KOPT-K1 (cell line): Measurements from ENCODE around the gene RTF1.

Source experiments
- H3K27ac ChIP-seq: fragments of 200-600 bp; sonication (generic); 2 replicates; pipeline ENCODE4 v1.5.1; 2016; ENCODE audit warnings: antibody characterized with exemption, mild to moderate bottlenecking, low read depth, low read length; ENCODE audit not compliant: poor library complexity, severe bottlenecking
- H3K36me3 ChIP-seq: fragments of 200-600 bp; sonication (generic); 2 replicates; pipeline ENCODE4 v1.5.1; 2017; ENCODE audit warnings: antibody characterized with exemption, mild to moderate bottlenecking, low read length, moderate library complexity; ENCODE audit not compliant: insufficient read depth
- H3K9me3 ChIP-seq: fragments of 200-600 bp; sonication (generic); 2 replicates; pipeline ENCODE4 v1.5.1; 2017; ENCODE audit warnings: antibody characterized with exemption, low read length, mild to moderate bottlenecking; ENCODE audit not compliant: insufficient read depth, poor library complexity, severe bottlenecking

RTF1 gene

DNA sequence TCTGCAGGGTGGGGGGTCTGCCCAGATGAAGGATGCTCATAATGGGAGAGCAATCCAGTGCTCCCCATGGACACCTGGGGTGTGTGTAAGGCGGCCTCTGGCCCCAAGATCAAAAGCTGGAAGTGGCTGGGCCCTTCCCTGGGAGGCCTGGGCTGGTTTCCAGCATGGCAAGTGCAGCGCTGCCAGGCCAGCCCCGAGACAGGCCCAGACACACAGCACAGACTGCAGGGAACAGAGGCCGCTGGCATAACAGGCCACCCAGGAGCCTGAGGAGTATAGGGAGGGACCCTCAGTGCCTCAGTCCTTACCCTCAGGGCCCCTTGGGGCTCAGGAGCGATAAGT lies 86.7 kb downstream of the RTF1 start:
- H3K9me3 ChIP-seq: no peaks in the 10 kb centered on the region
- no peak overlapping the region for H3K27ac ChIP-seq

DNA sequence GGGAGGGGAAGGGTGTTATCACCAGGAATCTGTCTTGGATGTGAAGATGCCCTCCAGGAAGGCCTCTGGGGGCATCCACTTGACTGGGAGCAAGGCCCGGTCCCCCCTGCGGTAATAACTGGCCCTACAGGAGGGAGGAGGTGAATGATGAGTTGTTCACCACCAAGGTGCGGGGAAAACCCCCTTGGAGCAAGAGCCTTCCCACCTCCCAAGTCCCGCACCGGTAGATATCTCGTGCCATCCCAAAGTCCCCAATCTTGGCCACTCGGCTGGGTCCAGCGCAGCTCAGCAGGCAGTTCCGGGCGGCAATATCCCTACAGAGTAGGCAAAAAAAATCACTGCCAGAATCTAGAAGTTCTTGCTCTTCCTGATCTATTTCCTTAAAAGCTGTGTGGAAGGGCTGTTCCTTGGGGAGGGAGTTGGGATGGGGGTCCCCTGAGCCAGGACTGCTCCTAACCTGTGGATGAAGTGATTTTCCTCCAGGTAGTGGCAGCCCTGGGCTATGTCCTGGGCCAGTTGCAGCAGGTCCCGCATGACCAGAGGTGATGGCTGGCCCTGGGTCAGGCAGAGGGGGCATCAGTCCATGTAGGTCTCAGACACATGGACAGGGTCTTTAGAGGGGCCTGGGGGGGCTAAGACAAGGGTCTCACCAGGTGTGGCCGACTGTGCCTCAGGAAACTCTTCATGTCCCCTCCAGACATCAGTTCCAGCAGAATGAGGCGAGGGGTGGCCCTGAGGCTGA lies 88.0 kb downstream of the RTF1 start:
- H3K36me3 ChIP-seq: no peaks in the 10 kb centered on the region
- no peaks in the 10 kb centered on the region for H3K9me3 ChIP-seq
- no peak overlapping the region for H3K27ac ChIP-seq

More for the DNA sequence above, 86.7 kb downstream of the RTF1 start:
- no peaks in the 10 kb centered on the region for H3K36me3 ChIP-seq

DNA sequence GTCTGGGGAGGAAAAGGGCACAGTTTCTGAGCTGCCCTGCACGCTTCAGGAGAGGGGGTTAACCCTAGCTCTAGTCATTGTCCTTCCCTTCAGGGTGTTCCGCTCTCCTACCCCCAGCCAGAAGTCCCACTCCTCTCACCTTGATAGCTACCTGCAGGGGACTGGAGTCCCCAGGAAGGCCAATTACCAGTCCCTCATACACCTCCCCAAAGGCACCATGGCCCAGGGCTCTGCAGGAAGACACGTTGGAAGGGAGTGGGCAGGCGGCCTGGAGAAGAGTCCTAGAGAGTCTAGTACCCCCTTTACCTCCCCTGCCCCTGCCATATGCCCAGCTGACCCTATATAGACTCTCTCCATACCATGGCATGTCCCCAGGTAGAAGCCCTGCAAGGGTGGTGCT lies 88.9 kb downstream of the RTF1 start:
- Histone ChIP-seq H3K36me3 (no peaks in the 10 kb centered on the region), H3K9me3 (no peaks in the 10 kb centered on the region), H3K27ac (no peak overlapping the region)

DNA sequence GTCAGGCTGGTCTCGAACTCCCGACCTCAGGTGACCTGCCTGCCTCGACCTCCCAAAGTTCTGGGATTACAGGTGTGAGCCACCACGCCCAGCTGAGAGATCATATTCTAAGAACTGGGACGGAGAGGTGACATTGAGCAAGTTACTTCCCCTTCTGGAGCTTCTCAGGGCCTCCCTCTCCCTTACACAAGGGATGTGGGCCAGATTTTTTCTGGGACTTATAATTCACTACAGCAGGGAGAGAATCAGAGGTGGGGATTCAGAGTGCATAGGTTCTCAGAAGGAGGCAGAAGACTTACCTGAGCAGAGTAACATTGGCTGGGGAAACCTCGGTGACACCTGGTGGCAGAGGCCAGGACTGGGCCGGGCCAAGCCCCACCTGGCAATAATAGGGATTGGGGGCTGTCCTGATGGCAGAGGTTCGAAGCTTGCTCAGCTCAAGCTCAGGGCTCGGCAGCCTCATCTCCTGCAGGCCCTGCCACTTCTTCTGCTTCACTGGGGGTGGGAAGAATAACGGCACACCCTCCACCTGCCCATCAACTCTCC lies 90.0 kb downstream of the RTF1 start:
- Histone ChIP-seq H3K27ac (no peak overlapping the region), H3K9me3 (no peaks in the 10 kb centered on the region), H3K36me3 (no peaks in the 10 kb centered on the region)

DNA sequence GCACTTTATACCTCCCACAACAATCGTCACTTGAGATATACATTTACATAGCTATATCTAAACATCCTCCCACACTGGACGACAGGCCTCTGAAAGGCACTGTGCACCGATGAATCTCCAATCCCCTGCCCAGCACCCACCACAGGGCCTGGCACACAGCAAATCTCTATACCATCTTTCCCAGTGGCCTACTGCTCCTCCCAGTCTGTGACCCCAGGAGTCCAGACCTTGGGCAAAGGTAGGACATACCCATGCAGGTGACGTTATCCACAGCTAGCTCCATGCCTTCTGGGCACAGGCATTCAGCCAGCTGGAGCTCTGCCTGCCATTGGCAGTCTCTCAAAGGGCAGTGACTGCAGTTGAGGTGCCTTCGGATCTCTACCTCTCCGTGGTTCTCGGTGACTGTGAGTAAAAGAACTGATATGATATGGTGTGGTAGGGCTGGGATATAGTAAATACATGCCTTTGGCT lies 91.0 kb downstream of the RTF1 start:
- Histone ChIP-seq H3K9me3 (no peaks in the 10 kb centered on the region), H3K36me3 (no peaks in the 10 kb centered on the region), H3K27ac (no peak overlapping the region)

DNA sequence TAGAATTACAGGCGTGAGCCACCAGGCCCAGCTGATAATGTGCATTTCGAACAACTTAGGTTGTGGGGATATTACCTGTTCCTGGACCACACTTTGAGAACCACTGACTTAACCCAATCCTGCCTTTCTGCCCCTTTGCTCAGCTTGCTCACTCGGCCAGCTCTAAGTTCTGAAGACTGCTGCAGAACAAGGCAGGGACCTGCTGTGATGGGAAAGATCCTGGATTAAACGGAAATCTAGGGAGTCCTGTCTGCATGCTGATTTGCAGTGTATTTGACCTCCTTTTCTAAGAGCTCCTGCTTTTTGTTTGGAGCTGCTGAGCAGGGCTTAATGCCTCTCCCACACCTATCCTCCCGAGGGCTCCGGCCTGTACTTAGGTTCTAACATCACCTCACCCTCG lies 93.8 kb downstream of the RTF1 start:
- Histone ChIP-seq H3K36me3 (no peaks in the 10 kb centered on the region), H3K27ac (no peak overlapping the region), H3K9me3 (no peaks in the 10 kb centered on the region)

DNA sequence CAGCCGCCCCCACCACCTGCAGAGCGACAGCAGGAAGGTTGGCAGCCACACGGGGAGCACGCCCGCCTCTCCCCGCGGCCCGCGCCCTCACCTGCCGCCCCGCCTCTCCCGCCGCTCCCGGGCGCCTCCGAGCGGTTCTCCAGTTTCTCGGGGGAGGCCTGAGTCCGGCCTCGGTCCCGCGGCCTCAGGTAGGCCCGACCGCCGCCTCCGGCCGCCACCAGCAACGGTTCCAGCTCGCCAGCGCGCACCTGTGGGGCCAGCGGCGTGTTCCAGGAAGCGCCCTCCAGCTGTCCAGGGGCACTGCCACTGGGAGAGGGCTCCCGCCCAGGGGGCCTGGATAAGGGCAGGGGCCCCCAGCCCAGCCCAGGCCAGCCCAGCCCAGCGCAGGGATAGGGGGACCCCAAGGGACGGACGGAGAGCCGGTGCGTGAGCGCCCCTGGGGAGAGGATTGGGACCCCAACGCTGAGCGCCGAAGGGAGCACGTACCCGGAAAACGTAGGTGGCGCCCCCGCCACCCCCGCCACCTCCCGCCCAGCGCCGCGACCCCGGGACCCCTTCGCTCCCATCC lies 94.5 kb downstream of the RTF1 start:
- Histone ChIP-seq H3K9me3 (no peaks in the 10 kb centered on the region), H3K36me3 (no peaks in the 10 kb centered on the region), H3K27ac (no peak overlapping the region)

DNA sequence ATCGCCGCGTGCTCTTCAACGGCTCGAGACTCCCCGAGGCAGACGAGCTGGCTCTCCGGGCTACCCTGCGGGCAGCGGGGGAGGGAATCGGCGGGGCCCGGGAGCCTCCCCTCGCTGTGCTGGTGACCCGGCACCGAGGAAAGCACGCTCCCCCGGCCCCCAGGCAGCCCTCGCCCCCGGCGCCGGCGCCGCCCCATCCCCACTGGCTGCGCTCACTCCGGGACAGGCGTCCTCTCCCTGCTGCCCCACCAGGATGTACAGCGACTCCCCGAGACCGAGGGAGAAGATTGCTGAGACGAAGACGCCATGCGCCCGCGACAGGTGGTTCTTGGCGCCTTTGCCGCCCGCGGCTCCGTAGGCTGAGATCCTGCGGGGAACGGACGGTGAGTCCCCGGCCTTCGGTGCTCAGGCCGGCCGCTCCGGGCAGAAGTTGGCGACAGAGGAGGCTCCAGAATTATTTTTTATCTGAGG lies 95.0 kb downstream of the RTF1 start:
- Histone ChIP-seq H3K9me3 (no peaks in the 10 kb centered on the region), H3K36me3 (peaks cover 3% of the 10 kb centered on the region; the same call in 1 of the 2 replicates), H3K27ac (no peak overlapping the region)

DNA sequence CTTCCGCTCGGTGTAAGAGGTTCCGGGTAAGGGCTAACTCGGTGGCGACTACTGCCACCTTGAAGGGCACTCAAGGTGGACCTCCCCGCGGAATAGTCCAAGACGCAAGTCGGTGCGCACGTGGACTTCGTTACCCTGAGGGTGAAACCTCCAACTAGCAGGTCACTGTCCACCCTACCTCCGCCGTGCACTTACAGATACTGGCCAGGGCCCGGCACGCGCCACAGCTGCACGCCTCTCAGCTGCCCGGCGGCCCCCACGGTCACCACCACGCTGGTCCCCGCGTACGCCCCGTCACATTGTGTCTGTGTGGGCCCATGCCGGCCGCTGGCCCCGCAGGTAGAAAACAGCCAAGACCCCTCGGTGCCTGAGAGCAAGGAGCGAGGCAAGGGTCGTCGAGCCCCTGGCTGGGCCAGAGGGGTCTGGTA lies 95.6 kb downstream of the RTF1 start:
- Histone ChIP-seq H3K36me3 (peaks cover 9% of the 10 kb centered on the region; the same call in 1 of the 2 replicates), H3K27ac (no peak overlapping the region), H3K9me3 (no peaks in the 10 kb centered on the region)

DNA sequence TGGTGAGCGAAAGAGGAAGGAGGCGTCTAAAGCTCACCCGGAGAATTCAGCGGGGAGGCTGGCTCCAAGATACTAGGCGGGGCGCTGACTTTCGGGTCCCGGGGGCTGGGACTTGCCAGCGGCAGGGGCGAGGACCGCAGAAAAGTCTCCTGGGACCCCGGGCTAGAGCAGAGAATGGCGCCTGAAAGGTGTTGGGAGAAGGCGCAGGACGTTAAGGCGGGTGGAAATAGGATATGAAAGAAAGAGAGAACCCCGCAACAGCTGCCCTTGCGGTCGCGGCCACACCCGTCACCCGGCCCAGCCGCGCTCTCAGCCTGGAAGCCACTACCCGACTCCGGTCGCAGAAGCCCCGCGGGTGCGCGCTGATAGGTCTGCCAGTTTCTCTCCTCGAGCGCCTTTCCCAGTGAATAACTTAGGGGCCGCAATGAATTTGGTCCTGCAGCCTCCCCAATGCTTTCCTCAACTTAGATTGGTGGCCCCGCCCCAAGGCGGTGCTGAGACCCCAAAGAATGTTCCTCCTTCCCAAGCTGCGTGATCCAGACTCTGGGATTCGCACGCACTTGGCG lies 96.1 kb downstream of the RTF1 start:
- peaks cover 13% of the 10 kb centered on the region; the same call in 1 of the 2 replicates for H3K36me3 ChIP-seq
- no peak overlapping the region for H3K27ac ChIP-seq
- no peaks in the 10 kb centered on the region for H3K9me3 ChIP-seq

DNA sequence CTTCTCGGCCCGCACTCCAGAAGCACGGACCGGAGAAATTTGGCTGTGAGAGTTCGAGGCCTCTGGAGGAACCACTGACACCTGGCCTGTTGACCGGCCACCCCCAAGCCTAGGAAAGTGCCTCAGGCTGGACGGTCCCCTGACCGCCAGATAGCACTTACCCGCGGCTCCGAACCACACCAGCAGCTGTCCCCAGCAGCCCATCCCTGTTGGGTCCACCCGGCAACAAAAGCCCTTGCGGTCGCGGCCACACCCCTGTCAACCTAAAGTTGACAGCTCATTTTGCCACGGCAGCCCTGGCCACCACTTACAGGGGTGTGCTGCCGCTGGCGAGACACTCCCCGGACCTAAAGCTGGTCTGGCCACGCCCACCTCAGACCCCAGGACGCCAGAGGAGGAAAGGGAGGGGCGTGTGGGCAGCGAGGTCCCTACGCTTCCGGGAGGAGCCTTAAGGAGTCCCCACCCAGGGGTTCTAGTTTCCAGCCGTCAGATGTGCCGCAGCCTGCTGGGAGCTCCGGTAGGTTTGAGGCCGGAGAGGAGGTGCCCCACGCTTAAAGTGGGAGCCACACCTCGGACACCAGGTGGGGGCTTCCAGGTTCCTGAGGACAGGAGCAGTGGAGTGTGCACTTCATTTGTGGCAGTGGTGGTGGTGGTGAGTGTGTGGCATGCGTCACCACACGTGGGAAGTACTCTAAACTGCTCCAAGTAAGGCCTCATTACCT lies 96.8 kb downstream of the RTF1 start, which contains the start of gene LTK:
Gene LTK (minus strand): TSS at position 322 of the 722 bp plus-strand sequence. CDS start 118 bp downstream, at position 204.
- Histone ChIP-seq H3K36me3 (peaks cover 13% of the 10 kb centered on the region; the same call in 1 of the 2 replicates), H3K27ac (no peak within 1 kb of the TSS), H3K9me3 (no peaks in the 10 kb centered on the region)

DNA sequence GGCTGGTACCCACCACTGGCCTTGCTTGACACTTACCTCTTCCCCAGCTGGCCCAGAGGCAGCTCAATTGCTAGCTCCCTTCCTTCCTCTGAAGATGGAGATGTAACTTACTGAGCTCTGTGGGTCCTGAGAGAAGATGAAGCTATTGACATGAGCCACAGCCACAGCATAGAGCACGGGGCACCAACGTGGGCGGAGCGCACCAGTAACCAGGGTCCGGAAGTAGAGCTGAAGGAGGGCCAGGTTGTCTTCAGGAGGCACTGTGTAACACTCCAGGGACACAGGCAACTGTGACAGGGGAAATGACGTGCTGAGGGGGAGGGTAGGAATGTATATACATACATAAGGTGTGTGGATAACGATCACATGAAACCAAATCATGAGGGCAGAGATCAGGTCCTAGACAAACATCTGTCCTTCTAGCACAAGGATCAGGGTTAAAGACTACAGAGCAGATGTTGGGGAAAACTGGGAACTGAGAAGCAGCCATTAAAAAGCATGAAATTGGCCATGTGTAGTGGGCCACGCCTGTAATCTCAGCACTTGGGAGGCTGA lies 101.1 kb downstream of the RTF1 start:
- no peaks in the 10 kb centered on the region for H3K9me3 ChIP-seq
- peaks cover 21% of the 10 kb centered on the region; the same call in 1 of the 2 replicates for H3K36me3 ChIP-seq
- no peak overlapping the region for H3K27ac ChIP-seq

DNA sequence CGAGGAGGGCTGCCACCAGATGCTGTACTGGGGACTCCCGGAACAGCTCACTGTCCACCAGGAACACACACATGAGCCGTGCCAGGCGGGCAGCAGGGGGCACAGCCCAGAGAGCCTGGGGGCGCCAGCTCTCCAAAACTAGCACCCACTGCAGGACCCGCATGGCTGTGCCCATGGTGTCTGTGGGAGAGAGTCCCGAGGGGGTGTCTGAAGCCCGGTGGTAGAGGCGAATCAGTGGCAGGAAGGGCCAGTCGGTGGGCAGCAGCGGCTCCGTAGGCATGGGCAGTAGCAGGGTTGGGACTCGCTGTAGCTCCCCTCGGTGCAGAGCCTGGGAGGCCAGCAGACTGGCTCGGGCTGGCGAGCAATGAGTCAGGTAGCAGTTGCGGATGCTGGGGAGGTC lies 103.7 kb downstream of the RTF1 start:
- H3K9me3 ChIP-seq: no peaks in the 10 kb centered on the region
- no peak overlapping the region for H3K27ac ChIP-seq
- H3K36me3 ChIP-seq: peaks cover 38% of the 10 kb centered on the region; the same call in 1 of the 2 replicates

DNA sequence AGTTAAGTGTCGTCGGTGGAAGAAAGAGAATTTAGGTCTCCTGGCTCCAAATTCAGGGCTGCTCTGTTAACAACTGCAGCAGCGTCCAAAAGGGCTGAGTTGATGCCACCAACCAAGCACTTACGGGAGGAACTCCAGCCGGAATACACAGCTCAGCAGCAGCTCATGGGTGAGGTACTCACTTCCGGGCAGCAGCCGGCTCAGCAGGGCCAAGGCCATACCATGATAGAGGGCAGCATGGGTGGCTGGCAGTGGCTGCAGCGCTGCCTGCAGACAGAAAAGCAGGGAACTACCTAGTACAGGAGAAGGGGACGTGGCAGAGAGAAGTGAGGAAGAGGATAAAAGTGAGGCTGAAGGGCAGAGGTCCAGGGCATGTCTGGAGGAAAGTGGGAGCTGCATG lies 104.7 kb downstream of the RTF1 start:
- H3K36me3 ChIP-seq: peaks cover 41% of the 10 kb centered on the region
- no peak overlapping the region for H3K27ac ChIP-seq
- no peaks in the 10 kb centered on the region for H3K9me3 ChIP-seq
